GM12878 (cell line): ENCODE results near the gene CFAP126. TPM values are rescaled to one million over a fixed set of nuclear protein-coding genes. Genes with fewer than 3 reads are reported as not detected.

Experiments
- BRCA1 ChIP-seq: IDR thresholded peaks from 2 replicates; pipeline ENCODE4 v1.6.1; 2011; ENCODE audit warnings: low read depth, low read length, improper control_type of control experiment
- CHD1 ChIP-seq: IDR thresholded peaks from 2 replicates; pipeline ENCODE4 v1.6.1; 2012; ENCODE audit warnings: low read depth, low read length, improper control_type of control experiment
- IRF3 ChIP-seq: fragments of 450-650 bp; IDR thresholded peaks from 2 replicates; pipeline ENCODE4 v1.6.1; 2014; ENCODE audit warnings: mild to moderate bottlenecking
- KDM1A ChIP-seq: fragments of 200-600 bp; sonication (generic); IDR thresholded peaks from 2 replicates; pipeline ENCODE4 v1.6.1; 2016; ENCODE audit warnings: borderline replicate concordance
- MEF2A ChIP-seq: IDR thresholded peaks from 2 replicates; pipeline ENCODE4 v1.6.1; 2011; ENCODE audit warnings: low read depth, mild to moderate bottlenecking, low read length, moderate library complexity; ENCODE audit not compliant: insufficient read depth
- NFIC ChIP-seq: IDR thresholded peaks from 2 replicates; pipeline ENCODE4 v1.6.1; 2012; ENCODE audit warnings: low read depth, mild to moderate bottlenecking, inconsistent platforms, low read length, moderate library complexity
- RAD51 ChIP-seq: fragments of 450-650 bp; IDR thresholded peaks from 2 replicates; pipeline ENCODE4 v1.6.1; 2016; ENCODE audit warnings: moderate library complexity, mild to moderate bottlenecking, inconsistent platforms
- RUNX3 ChIP-seq: IDR thresholded peaks from 2 replicates; pipeline ENCODE4 v1.6.1; 2012; ENCODE audit warnings: low read length, inconsistent platforms
- SIX5 ChIP-seq: IDR thresholded peaks from 2 replicates; pipeline ENCODE4 v1.6.1; 2011; ENCODE audit warnings: mild to moderate bottlenecking, low read depth, low read length, moderate library complexity; ENCODE audit not compliant: severe bottlenecking
- SUPT20H ChIP-seq: IDR thresholded peaks from 2 replicates; pipeline ENCODE4 v1.6.1; 2011; ENCODE audit warnings: low read depth, mild to moderate bottlenecking, low read length, moderate library complexity, borderline replicate concordance; ENCODE audit not compliant: control insufficient read depth
- SUZ12 ChIP-seq: fragments of 200-600 bp; sonication (generic); IDR thresholded peaks from one replicate; pipeline ENCODE4 v1.6.1; 2018; ENCODE audit warnings: antibody characterized with exemption, mild to moderate bottlenecking; ENCODE audit not compliant: unreplicated experiment
- TARDBP ChIP-seq: IDR thresholded peaks from 2 replicates; pipeline ENCODE4 v1.6.1; 2016; ENCODE audit warnings: borderline replicate concordance
- ZZZ3 ChIP-seq: IDR thresholded peaks from 2 replicates; pipeline ENCODE4 v1.6.1; 2011; ENCODE audit warnings: low read depth; ENCODE audit not compliant: control insufficient read depth, insufficient read length
- polyA plus RNA-seq, 11 experiments: library from polyadenylated mRNA; depleted of rRNA in 4 of 11; unstranded in 6 of 11; stranded (reverse) in 5 of 11; fragments of >200 nt; fragmentation: Nextera tagmentation in 4 of 11; fragmentation: Illumina TruSeq in 1 of 11; extraction: Ambion mirVana in 4 of 11; extraction: Trizol in 1 of 11; gene quantifications; 1 replicate in 1 of 11; 2 replicates in 10 of 11; pipeline versions ENCODE4 v1.2.1 to v1.2.3, GENCODE V29; 2011 to 2016; ENCODE audit warnings: inconsistent platforms in 2 of 11, missing spikeins in 2 of 11, low read depth in 1 of 11
- total RNA-seq, 4 experiments: library from RNA; depleted of rRNA in 3 of 4; stranded (reverse); fragments of >200 nt in 3 of 4; fragmentation: Illumina TruSeq in 1 of 4; extraction: Trizol in 1 of 4; gene quantifications; 2 replicates each; pipeline versions ENCODE4 v1.2.1 to v1.2.3, GENCODE V29; 2013 to 2021
- TF ChIP-seq, protein P1 (sequence below): IDR thresholded peaks from 2 replicates; pipeline ENCODE4 v1.6.1; 2012; ENCODE audit warnings: improper control_type of control experiment, low read depth, low read length; ENCODE audit not compliant: insufficient replicate concordance
- TF ChIP-seq, protein P2 (sequence below): IDR thresholded peaks from 2 replicates; pipeline ENCODE4 v1.6.1; 2012; ENCODE audit warnings: mild to moderate bottlenecking, low read depth, low read length
- TF ChIP-seq, protein P3 (sequence below): IDR thresholded peaks from 2 replicates; pipeline ENCODE4 v1.6.1; 2011; ENCODE audit warnings: borderline replicate concordance, low read depth, mild to moderate bottlenecking, moderate library complexity, mixed read lengths, low read length; ENCODE audit not compliant: insufficient read depth; ENCODE audit errors: extremely low read length

Gene CFAP126
- total and polyA plus RNA-seq, 10 of the 15 experiments (the other 5 are each of a cell fraction or from before 2014, with no cell fraction given) = not detected

DNA sequence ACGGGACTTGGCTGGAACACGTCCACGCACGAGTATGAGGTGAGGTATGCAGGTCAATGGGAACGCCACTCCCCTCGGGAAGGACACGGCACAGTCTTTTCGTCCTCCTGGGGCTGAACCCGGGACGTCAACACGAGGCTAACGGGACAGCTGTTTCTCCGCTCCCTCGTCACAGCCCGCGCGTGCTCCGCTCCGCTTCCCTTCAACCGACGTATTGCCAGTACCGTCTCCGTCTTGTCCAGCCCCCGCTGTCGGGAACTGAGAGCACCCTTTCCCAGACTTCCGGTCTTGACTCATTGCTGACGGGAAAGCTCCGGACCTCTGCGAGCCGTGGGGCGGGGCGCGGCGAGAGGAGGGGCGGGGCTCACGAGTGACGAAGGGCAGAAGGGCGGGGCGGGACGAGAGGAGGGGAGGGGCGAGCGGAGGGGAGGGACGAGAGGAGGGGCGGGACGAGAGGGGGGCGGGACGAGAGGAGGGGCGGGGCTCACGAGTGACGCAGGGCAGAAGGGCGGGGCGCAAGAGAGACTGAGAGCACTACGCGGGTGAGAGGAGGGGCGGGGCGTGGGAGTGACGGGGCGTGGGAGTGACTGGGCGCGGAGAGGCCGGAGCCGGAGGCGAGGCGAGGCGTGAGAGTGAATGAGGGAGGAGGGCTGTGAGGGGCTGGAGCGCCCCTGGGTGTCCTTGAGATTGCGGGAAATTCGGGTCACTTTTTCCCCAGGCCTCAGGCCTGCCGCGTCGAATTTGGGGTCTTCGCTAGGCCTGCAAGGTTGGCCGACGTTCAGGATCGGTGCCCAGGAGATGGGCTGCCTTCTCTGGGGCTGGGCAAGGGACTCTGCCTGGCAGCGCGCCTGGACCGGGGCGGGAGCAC lies 22.2 kb upstream of the CFAP126 start (continued):
- TF ChIP-seq CHD1 (no peak), NFIC (no peak), MEF2A (no peak), TARDBP (no peak), RAD51 (no peak), KDM1A (no peak), IRF3 (peak; percentile 54; the same call in 1 of the 2 replicates), BRCA1 (no peak), ZZZ3 (no peak), RUNX3 (no peak), SUPT20H (no peak), SUZ12 (no peak), SIX5 (no peak)
- TF ChIP-seq, protein P1, sequence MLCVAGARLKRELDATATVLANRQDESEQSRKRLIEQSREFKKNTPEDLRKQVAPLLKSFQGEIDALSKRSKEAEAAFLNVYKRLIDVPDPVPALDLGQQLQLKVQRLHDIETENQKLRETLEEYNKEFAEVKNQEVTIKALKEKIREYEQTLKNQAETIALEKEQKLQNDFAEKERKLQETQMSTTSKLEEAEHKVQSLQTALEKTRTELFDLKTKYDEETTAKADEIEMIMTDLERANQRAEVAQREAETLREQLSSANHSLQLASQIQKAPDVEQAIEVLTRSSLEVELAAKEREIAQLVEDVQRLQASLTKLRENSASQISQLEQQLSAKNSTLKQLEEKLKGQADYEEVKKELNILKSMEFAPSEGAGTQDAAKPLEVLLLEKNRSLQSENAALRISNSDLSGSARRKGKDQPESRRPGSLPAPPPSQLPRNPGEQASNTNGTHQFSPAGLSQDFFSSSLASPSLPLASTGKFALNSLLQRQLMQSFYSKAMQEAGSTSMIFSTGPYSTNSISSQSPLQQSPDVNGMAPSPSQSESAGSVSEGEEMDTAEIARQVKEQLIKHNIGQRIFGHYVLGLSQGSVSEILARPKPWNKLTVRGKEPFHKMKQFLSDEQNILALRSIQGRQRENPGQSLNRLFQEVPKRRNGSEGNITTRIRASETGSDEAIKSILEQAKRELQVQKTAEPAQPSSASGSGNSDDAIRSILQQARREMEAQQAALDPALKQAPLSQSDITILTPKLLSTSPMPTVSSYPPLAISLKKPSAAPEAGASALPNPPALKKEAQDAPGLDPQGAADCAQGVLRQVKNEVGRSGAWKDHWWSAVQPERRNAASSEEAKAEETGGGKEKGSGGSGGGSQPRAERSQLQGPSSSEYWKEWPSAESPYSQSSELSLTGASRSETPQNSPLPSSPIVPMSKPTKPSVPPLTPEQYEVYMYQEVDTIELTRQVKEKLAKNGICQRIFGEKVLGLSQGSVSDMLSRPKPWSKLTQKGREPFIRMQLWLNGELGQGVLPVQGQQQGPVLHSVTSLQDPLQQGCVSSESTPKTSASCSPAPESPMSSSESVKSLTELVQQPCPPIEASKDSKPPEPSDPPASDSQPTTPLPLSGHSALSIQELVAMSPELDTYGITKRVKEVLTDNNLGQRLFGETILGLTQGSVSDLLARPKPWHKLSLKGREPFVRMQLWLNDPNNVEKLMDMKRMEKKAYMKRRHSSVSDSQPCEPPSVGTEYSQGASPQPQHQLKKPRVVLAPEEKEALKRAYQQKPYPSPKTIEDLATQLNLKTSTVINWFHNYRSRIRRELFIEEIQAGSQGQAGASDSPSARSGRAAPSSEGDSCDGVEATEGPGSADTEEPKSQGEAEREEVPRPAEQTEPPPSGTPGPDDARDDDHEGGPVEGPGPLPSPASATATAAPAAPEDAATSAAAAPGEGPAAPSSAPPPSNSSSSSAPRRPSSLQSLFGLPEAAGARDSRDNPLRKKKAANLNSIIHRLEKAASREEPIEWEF = no peak
- TF ChIP-seq, protein P2, sequence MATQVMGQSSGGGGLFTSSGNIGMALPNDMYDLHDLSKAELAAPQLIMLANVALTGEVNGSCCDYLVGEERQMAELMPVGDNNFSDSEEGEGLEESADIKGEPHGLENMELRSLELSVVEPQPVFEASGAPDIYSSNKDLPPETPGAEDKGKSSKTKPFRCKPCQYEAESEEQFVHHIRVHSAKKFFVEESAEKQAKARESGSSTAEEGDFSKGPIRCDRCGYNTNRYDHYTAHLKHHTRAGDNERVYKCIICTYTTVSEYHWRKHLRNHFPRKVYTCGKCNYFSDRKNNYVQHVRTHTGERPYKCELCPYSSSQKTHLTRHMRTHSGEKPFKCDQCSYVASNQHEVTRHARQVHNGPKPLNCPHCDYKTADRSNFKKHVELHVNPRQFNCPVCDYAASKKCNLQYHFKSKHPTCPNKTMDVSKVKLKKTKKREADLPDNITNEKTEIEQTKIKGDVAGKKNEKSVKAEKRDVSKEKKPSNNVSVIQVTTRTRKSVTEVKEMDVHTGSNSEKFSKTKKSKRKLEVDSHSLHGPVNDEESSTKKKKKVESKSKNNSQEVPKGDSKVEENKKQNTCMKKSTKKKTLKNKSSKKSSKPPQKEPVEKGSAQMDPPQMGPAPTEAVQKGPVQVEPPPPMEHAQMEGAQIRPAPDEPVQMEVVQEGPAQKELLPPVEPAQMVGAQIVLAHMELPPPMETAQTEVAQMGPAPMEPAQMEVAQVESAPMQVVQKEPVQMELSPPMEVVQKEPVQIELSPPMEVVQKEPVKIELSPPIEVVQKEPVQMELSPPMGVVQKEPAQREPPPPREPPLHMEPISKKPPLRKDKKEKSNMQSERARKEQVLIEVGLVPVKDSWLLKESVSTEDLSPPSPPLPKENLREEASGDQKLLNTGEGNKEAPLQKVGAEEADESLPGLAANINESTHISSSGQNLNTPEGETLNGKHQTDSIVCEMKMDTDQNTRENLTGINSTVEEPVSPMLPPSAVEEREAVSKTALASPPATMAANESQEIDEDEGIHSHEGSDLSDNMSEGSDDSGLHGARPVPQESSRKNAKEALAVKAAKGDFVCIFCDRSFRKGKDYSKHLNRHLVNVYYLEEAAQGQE = no peak
- TF ChIP-seq, protein P3, sequence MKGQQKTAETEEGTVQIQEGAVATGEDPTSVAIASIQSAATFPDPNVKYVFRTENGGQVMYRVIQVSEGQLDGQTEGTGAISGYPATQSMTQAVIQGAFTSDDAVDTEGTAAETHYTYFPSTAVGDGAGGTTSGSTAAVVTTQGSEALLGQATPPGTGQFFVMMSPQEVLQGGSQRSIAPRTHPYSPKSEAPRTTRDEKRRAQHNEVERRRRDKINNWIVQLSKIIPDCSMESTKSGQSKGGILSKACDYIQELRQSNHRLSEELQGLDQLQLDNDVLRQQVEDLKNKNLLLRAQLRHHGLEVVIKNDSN = no peak
